Trophoblast cell (in vitro differentiated cells and primary cell): ENCODE measurements around the gene PRICKLE3.
A peak's percentile ranks its signal among the peaks of the same experiment; 100 is the strongest.

Experiments
- DNase-seq, 2 donors: peaks; one replicate each; pipeline ENCODE4 v3.0.0-alpha.2; 2016
- H2AFZ ChIP-seq: 2 replicates; pipeline ENCODE4 v1.6.1; 2013; ENCODE audit warnings: low read length, moderate library complexity, mild to moderate bottlenecking; ENCODE audit not compliant: insufficient read depth, poor library complexity
- H2AK5ac ChIP-seq: 2 replicates; pipeline ENCODE4 v1.6.1; 2013; ENCODE audit warnings: mild to moderate bottlenecking, low read length
- H2BK120ac ChIP-seq: 2 replicates; pipeline ENCODE4 v1.6.1; 2013; ENCODE audit warnings: low read length, mild to moderate bottlenecking, moderate library complexity; ENCODE audit not compliant: insufficient read depth, poor library complexity
- H2BK12ac ChIP-seq: 2 replicates; pipeline ENCODE4 v1.6.1; 2013; ENCODE audit warnings: mild to moderate bottlenecking, low read length, moderate library complexity
- H2BK5ac ChIP-seq: 2 replicates; pipeline ENCODE4 v1.6.1; 2013; ENCODE audit warnings: low read length, low read depth, moderate library complexity, mild to moderate bottlenecking; ENCODE audit not compliant: poor library complexity
- H3K14ac ChIP-seq: 2 replicates; pipeline ENCODE4 v1.6.1; 2013; ENCODE audit warnings: mild to moderate bottlenecking, low read length
- H3K18ac ChIP-seq: 2 replicates; pipeline ENCODE4 v1.6.1; 2013; ENCODE audit warnings: mild to moderate bottlenecking, low read length
- H3K23ac ChIP-seq: 2 replicates; pipeline ENCODE4 v1.6.1; 2013; ENCODE audit warnings: low read length
- H3K27ac ChIP-seq: 2 replicates; pipeline ENCODE4 v1.5.1; 2013; ENCODE audit warnings: low read depth, mild to moderate bottlenecking, inconsistent platforms, low read length, moderate library complexity
- H3K27me3 ChIP-seq: 2 replicates; pipeline ENCODE4 v1.6.1; 2013; ENCODE audit warnings: inconsistent platforms, mild to moderate bottlenecking, low read length, moderate library complexity; ENCODE audit not compliant: insufficient read depth
- H3K36me3 ChIP-seq, 2 experiments: 1 replicate in 1 of 2; 2 replicates in 1 of 2; pipeline ENCODE4 v1.6.1; 2013; ENCODE audit warnings: low read length in 2 of 2, mild to moderate bottlenecking in 2 of 2, moderate library complexity in 1 of 2; ENCODE audit not compliant: insufficient read depth in 2 of 2, control insufficient read depth in 1 of 2
- H3K4ac ChIP-seq: 2 replicates; pipeline ENCODE4 v1.6.1; 2013; ENCODE audit warnings: low read depth, mild to moderate bottlenecking, low read length, moderate library complexity
- H3K4me1 ChIP-seq, 2 experiments: 1 replicate in 1 of 2; 2 replicates in 1 of 2; pipeline ENCODE4 v1.6.1; 2013; ENCODE audit warnings: low read length in 2 of 2, mild to moderate bottlenecking in 2 of 2, moderate library complexity in 1 of 2; ENCODE audit not compliant: insufficient read depth in 2 of 2, control insufficient read depth in 1 of 2
- H3K4me2 ChIP-seq: 2 replicates; pipeline ENCODE4 v1.6.1; 2013; ENCODE audit warnings: inconsistent platforms, mild to moderate bottlenecking, low read length, moderate library complexity
- H3K4me3 ChIP-seq: 2 replicates; pipeline ENCODE4 v1.5.1; 2013; ENCODE audit warnings: mild to moderate bottlenecking, low read depth, low read length, inconsistent platforms
- H3K79me1 ChIP-seq: one replicate; pipeline ENCODE4 v1.6.1; 2013; ENCODE audit warnings: low read length
- H3K79me2 ChIP-seq: 2 replicates; pipeline ENCODE4 v1.6.1; 2013; ENCODE audit warnings: low read length, mild to moderate bottlenecking; ENCODE audit not compliant: control insufficient read depth, insufficient read depth, poor library complexity
- H3K9ac ChIP-seq: 2 replicates; pipeline ENCODE4 v1.6.1; 2013; ENCODE audit warnings: mild to moderate bottlenecking, low read length
- H3K9me3 ChIP-seq: 2 replicates; pipeline ENCODE4 v1.6.1; 2013; ENCODE audit warnings: low read depth, mild to moderate bottlenecking, control low read depth, inconsistent platforms, low read length; ENCODE audit not compliant: insufficient read depth
- H4K12ac ChIP-seq: 2 replicates; pipeline ENCODE4 v1.6.1; 2013; ENCODE audit warnings: low read depth, mild to moderate bottlenecking, low read length, moderate library complexity
- H4K8ac ChIP-seq: 2 replicates; pipeline ENCODE4 v1.6.1; 2013; ENCODE audit warnings: low read depth, mild to moderate bottlenecking, low read length, moderate library complexity
- H4K91ac ChIP-seq: one replicate; pipeline ENCODE4 v1.6.1; 2013; ENCODE audit warnings: low read depth, mild to moderate bottlenecking, low read length, moderate library complexity
- WGBS: extraction: QIAGEN DNeasy Blood & Tissue Kit; methylation state at CpG from one replicate; pipeline ENCODE4 v1.1.7; 2013; ENCODE audit warnings: missing lambda C conversion rate; ENCODE audit not compliant: insufficient read length, insufficient coverage; ENCODE audit errors: extremely low coverage; 5-methylcytosine and 5-hydroxymethylcytosine counted together

PRICKLE3 gene

GRCh38 chrX:49198540-49199314 lies 12.6 kb upstream of the PRICKLE3 start:
- H3K18ac ChIP-seq: no peak overlapping the region
- no peak overlapping the region for H2BK5ac ChIP-seq
- WGBS: no CpG with 5 or more reads among the region's 12 CpGs
- H2AFZ ChIP-seq: no peak overlapping the region
- no peak overlapping the region for H2BK120ac ChIP-seq
- H3K27ac ChIP-seq: no peak overlapping the region
- H2BK12ac ChIP-seq: no peak overlapping the region
- H2AK5ac ChIP-seq: no peak overlapping the region
- H3K14ac ChIP-seq: no peak overlapping the region
- no peaks in the 10 kb centered on the region for H3K79me2 ChIP-seq
- no peak overlapping the region for H3K4me2 ChIP-seq
- H4K91ac ChIP-seq: no peak overlapping the region
- H4K8ac ChIP-seq: no peak overlapping the region
- H3K9ac ChIP-seq: no peak overlapping the region
- no peaks in the 10 kb centered on the region for H3K79me1 ChIP-seq
- H3K36me3 ChIP-seq: no peaks in the 10 kb centered on the region
- peaks cover 0 to 2% of the 10 kb centered on the region in 2 experiments for H3K4me1 ChIP-seq
- H4K12ac ChIP-seq: no peak overlapping the region
- H3K27me3 ChIP-seq: no peaks in the 10 kb centered on the region
- H3K4me3 ChIP-seq: no peak overlapping the region
- H3K9me3 ChIP-seq: no peaks in the 10 kb centered on the region
- no peak overlapping the region for H3K4ac ChIP-seq
- H3K23ac ChIP-seq: no peak overlapping the region
- no peak for DNase-seq

GRCh38 chrX:49197543-49198087 lies 11.4 kb upstream of the PRICKLE3 start:
- no peak overlapping the region for H2BK120ac ChIP-seq
- no peak overlapping the region for H2AK5ac ChIP-seq
- H3K4me3 ChIP-seq: no peak overlapping the region

GRCh38 chrX:49193542-49193964 lies 7.4 kb upstream of the PRICKLE3 start:
- WGBS: no CpG with 5 or more reads among the region's 2 CpGs
- H3K79me1 ChIP-seq: peaks cover 2% of the 10 kb centered on the region
- no peak overlapping the region for H4K8ac ChIP-seq
- H4K12ac ChIP-seq: no peak overlapping the region
- H3K9me3 ChIP-seq: no peaks in the 10 kb centered on the region
- no peak overlapping the region for H2AK5ac ChIP-seq
- H2AFZ ChIP-seq: no peak overlapping the region
- no peaks in the 10 kb centered on the region for H3K36me3 ChIP-seq
- H3K23ac ChIP-seq: no peak overlapping the region
- no peak overlapping the region for H3K4me2 ChIP-seq
- no peak for DNase-seq
- no peak overlapping the region for H3K27ac ChIP-seq
- H2BK5ac ChIP-seq: no peak overlapping the region
- H4K91ac ChIP-seq: no peak overlapping the region
- no peak overlapping the region for H3K18ac ChIP-seq
- no peak overlapping the region for H3K9ac ChIP-seq
- H3K4me1 ChIP-seq: no peaks in the 10 kb centered on the region
- H2BK120ac ChIP-seq: no peak overlapping the region
- no peak overlapping the region for H3K4me3 ChIP-seq
- H3K27me3 ChIP-seq: no peaks in the 10 kb centered on the region
- H3K79me2 ChIP-seq: peaks cover 2% of the 10 kb centered on the region
- H3K14ac ChIP-seq: no peak overlapping the region
- no peak overlapping the region for H2BK12ac ChIP-seq
- H3K4ac ChIP-seq: no peak overlapping the region

More at GRCh38 chrX:49197543-49198087, 11.4 kb upstream of the PRICKLE3 start:
- Histone ChIP-seq H2BK12ac (no peak overlapping the region), H4K12ac (no peak overlapping the region), H3K9ac (no peak overlapping the region), H4K8ac (no peak overlapping the region), H3K79me2 (no peaks in the 10 kb centered on the region), H3K23ac (no peak overlapping the region), H3K36me3 (no peaks in the 10 kb centered on the region), H3K4me1 (peaks cover 0 to 2% of the 10 kb centered on the region in 2 experiments), H3K79me1 (no peaks in the 10 kb centered on the region), H2AFZ (no peak overlapping the region), H3K18ac (no peak overlapping the region), H2BK5ac (no peak overlapping the region), H3K27ac (no peak overlapping the region), H4K91ac (no peak overlapping the region), H3K4ac (no peak overlapping the region), H3K27me3 (no peaks in the 10 kb centered on the region), H3K4me2 (no peak overlapping the region), H3K14ac (no peak overlapping the region), H3K9me3 (no peaks in the 10 kb centered on the region)
- no CpG with 5 or more reads among the region's 13 CpGs for WGBS
- no peak for DNase-seq

- Histone ChIP-seq H3K9ac (no peak overlapping the region), H3K79me2 (peaks cover 2% of the 10 kb centered on the region), H4K91ac (no peak overlapping the region), H4K12ac (no peak overlapping the region), H3K27me3 (no peaks in the 10 kb centered on the region), H3K4me3 (no peak overlapping the region), H2AK5ac (no peak overlapping the region), H3K4me2 (no peak overlapping the region), H3K4ac (no peak overlapping the region), H3K4me1 (no peaks in the 10 kb centered on the region), H3K79me1 (peaks cover 2% of the 10 kb centered on the region), H3K36me3 (no peaks in the 10 kb centered on the region), H4K8ac (no peak overlapping the region), H3K27ac (no peak overlapping the region), H3K18ac (no peak overlapping the region), H2BK120ac (no peak overlapping the region), H2AFZ (no peak overlapping the region), H3K14ac (no peak overlapping the region), H2BK5ac (no peak overlapping the region), H3K23ac (no peak overlapping the region), H2BK12ac (no peak overlapping the region), H3K9me3 (no peaks in the 10 kb centered on the region)
- peak in 1 of 2 donors; percentile 38 for DNase-seq
- WGBS: no CpG with 5 or more reads among the region's 10 CpGs
These were observed 6.7 kb upstream of the PRICKLE3 start for GRCh38 chrX:49192722-49193328.
